ENCODE results near the gene METRN.

- TF ChIP-seq CTCF (IDR thresholded peaks at IDR 0.05) = no peak
- TF ChIP-seq POLR2AphosphoS5 (IDR thresholded peaks at IDR 0.05) = no peak
- no peak for TF ChIP-seq POLR2A (IDR thresholded peaks at IDR 0.05)
Measured at GRCh38 chr16:710500-711075, 4.3 kb upstream of the METRN start.

Data from prostate gland (tissue), 2 donors.